GM12875 (cell line): ENCODE data around the gene PDE9A.

ENCODE experiments used
- H3K4me3 ChIP-seq: one replicate; pipeline ENCODE4 v1.5.1; 2011; ENCODE audit warnings: low read depth, low read length, control low read depth
- CTCF ChIP-seq: IDR thresholded peaks from 2 replicates; pipeline ENCODE4 v1.5.1; 2011; ENCODE audit warnings: low read depth, mild to moderate bottlenecking, control low read depth, inconsistent platforms, low read length, moderate library complexity, borderline replicate concordance; ENCODE audit not compliant: insufficient read depth

Gene PDE9A

GRCh38 chr21:42768324-42769121, 115.1 kb downstream of the PDE9A start:
- no peak for TF ChIP-seq CTCF
- H3K4me3 ChIP-seq, result no peak overlapping the region

- no peak overlapping the region for H3K4me3 ChIP-seq
- no peak for TF ChIP-seq CTCF
Measured at GRCh38 chr21:42769183-42769819, 115.9 kb downstream of the PDE9A start.

- no peak overlapping the region for H3K4me3 ChIP-seq
- no peak for TF ChIP-seq CTCF
Measured at GRCh38 chr21:42769820-42770716, 116.6 kb downstream of the PDE9A start.

GRCh38 chr21:42770717-42771502, 117.5 kb downstream of the PDE9A start:
- TF ChIP-seq CTCF, result no peak
- no peak overlapping the region for H3K4me3 ChIP-seq

GRCh38 chr21:42771503-42771805, 118.0 kb downstream of the PDE9A start:
- H3K4me3 ChIP-seq, result no peak overlapping the region
- no peak for TF ChIP-seq CTCF

- H3K4me3 ChIP-seq, result no peak overlapping the region
- TF ChIP-seq CTCF, result no peak
Measured at GRCh38 chr21:42775123-42775522, 121.7 kb downstream of the PDE9A start.
